ENCODE data around the gene ABI2.

ABI2 gene

GRCh38 chr2:203399031-203399430 is 70.8 kb downstream of the ABI2 start:
- no peak for TF ChIP-seq CTCF (IDR thresholded peaks at IDR 0.05; ENCODE audit: extremely low read depth, insufficient read depth, missing control alignments)
- no peak for DNase-seq (ENCODE audit: low spot score)
- in situ Hi-C loops (cut with MboI; ENCODE audit: low pct_unique_long_range_greater_than_20kb, low sequenced_read_pairs, unreplicated experiment), result no loop called here

GRCh38 chr2:203400805-203401585 is 72.8 kb downstream of the ABI2 start:
- in situ Hi-C loops (cut with MboI; ENCODE audit: low pct_unique_long_range_greater_than_20kb, low sequenced_read_pairs, unreplicated experiment), result no loop called here
- no peak for TF ChIP-seq CTCF (IDR thresholded peaks at IDR 0.05; ENCODE audit: extremely low read depth, insufficient read depth, missing control alignments)
- DNase-seq (ENCODE audit: low spot score), result no peak

- no peak for DNase-seq (ENCODE audit: low spot score)
- in situ Hi-C loops (cut with MboI; ENCODE audit: low pct_unique_long_range_greater_than_20kb, low sequenced_read_pairs, unreplicated experiment), result no loop called here
These were observed 76.8 kb downstream of the ABI2 start for GRCh38 chr2:203404996-203405395.

GRCh38 chr2:203407496-203407895 is 79.3 kb downstream of the ABI2 start:
- in situ Hi-C loops (cut with MboI; ENCODE audit: low pct_unique_long_range_greater_than_20kb, low sequenced_read_pairs, unreplicated experiment), result no loop called here
- DNase-seq (ENCODE audit: low spot score), result no peak
- no peak for TF ChIP-seq CTCF (IDR thresholded peaks at IDR 0.05; ENCODE audit: extremely low read depth, insufficient read depth, missing control alignments)

More at GRCh38 chr2:203404996-203405395, 76.8 kb downstream of the ABI2 start:
- no peak for TF ChIP-seq CTCF (IDR thresholded peaks at IDR 0.05; ENCODE audit: extremely low read depth, insufficient read depth, missing control alignments)

GRCh38 chr2:203412546-203413331 is 84.5 kb downstream of the ABI2 start:
- no peak for TF ChIP-seq CTCF (IDR thresholded peaks at IDR 0.05; ENCODE audit: extremely low read depth, insufficient read depth, missing control alignments)
- DNase-seq (ENCODE audit: low spot score), result no peak
- in situ Hi-C loops (cut with MboI; ENCODE audit: low pct_unique_long_range_greater_than_20kb, low sequenced_read_pairs, unreplicated experiment), result no loop called here

GRCh38 chr2:203413796-203414195 is 85.6 kb downstream of the ABI2 start:
- in situ Hi-C loops (cut with MboI; ENCODE audit: low pct_unique_long_range_greater_than_20kb, low sequenced_read_pairs, unreplicated experiment), result no loop called here
- DNase-seq (ENCODE audit: low spot score), result no peak
- no peak for TF ChIP-seq CTCF (IDR thresholded peaks at IDR 0.05; ENCODE audit: extremely low read depth, insufficient read depth, missing control alignments)
